OCI-LY1 (cell line): ENCODE results near the gene CYP21A2.
"Not testable (repeated sequence)": the region's sequence is repeated elsewhere in the genome, so short reads cannot be mapped to it uniquely, and the experiment has no call there.

Experiments used
- H2AFZ ChIP-seq: fragments of 200-600 bp; sonication (generic), shearing (Covaris generic); 2 replicates; pipeline ENCODE4 v1.6.0; 2014; ENCODE audit warnings: antibody characterized with exemption, mild to moderate bottlenecking, low read length
- H3F3A ChIP-seq: fragments of 200-600 bp; sonication (generic), shearing (Covaris generic); 2 replicates; pipeline ENCODE4 v1.6.0; 2014; ENCODE audit warnings: mild to moderate bottlenecking, antibody characterized with exemption, low read length, moderate library complexity; ENCODE audit not compliant: insufficient read depth
- H3K27ac ChIP-seq: fragments of 200-600 bp; sonication (generic); 2 replicates; pipeline ENCODE4 v1.5.1; 2014; ENCODE audit warnings: low read length, mixed run types, mild to moderate bottlenecking, low read depth; ENCODE audit not compliant: poor library complexity, severe bottlenecking
- H3K27me3 ChIP-seq: fragments of 200-600 bp; sonication (generic); 2 replicates; pipeline ENCODE4 v1.6.0; 2014; ENCODE audit warnings: antibody characterized with exemption, mild to moderate bottlenecking, low read length, moderate library complexity; ENCODE audit not compliant: insufficient read depth
- H3K36me3 ChIP-seq: fragments of 200-600 bp; sonication (generic); 2 replicates; pipeline ENCODE4 v1.6.1; 2014; ENCODE audit warnings: mild to moderate bottlenecking, antibody characterized with exemption, low read length, moderate library complexity, mixed read lengths; ENCODE audit not compliant: insufficient read depth
- H3K4me1 ChIP-seq: fragments of 200-600 bp; sonication (generic); 2 replicates; pipeline ENCODE4 v1.5.1; 2014; ENCODE audit warnings: mild to moderate bottlenecking, low read length, moderate library complexity; ENCODE audit not compliant: insufficient read depth, severe bottlenecking
- H3K4me2 ChIP-seq: fragments of 200-600 bp; sonication (generic), shearing (Covaris generic); 2 replicates; pipeline ENCODE4 v1.6.1; 2014; ENCODE audit warnings: low read length
- H3K4me3 ChIP-seq: fragments of 200-600 bp; sonication (generic); 2 replicates; pipeline ENCODE4 v1.5.1; 2014; ENCODE audit warnings: low read length, low read depth, mild to moderate bottlenecking, mixed read lengths; ENCODE audit not compliant: poor library complexity, severe bottlenecking
- H3K79me2 ChIP-seq: fragments of 200-600 bp; shearing (Covaris generic); 2 replicates; pipeline ENCODE4 v1.6.1; 2016; ENCODE audit warnings: mixed run types, low read length, mixed read lengths; ENCODE audit not compliant: insufficient read depth
- H3K9ac ChIP-seq: fragments of 200-600 bp; sonication (generic), shearing (Covaris generic); 2 replicates; pipeline ENCODE4 v1.6.1; 2014; ENCODE audit warnings: mild to moderate bottlenecking, low read length, mixed read lengths
- H3K9me2 ChIP-seq: fragments of 200-600 bp; sonication (generic), shearing (Covaris generic); 2 replicates; pipeline ENCODE4 v1.6.1; 2014; ENCODE audit warnings: low read depth, mild to moderate bottlenecking, low read length, mixed read lengths
- H3K9me3 ChIP-seq: fragments of 200-600 bp; shearing (Covaris generic); 2 replicates; pipeline ENCODE4 v1.6.1; 2014; ENCODE audit warnings: low read length, mixed read lengths
- H4K20me1 ChIP-seq: fragments of 200-600 bp; sonication (generic), shearing (Covaris generic); 2 replicates; pipeline ENCODE4 v1.6.0; 2016; ENCODE audit warnings: mild to moderate bottlenecking, low read length; ENCODE audit not compliant: insufficient read depth

The CYP21A2 gene

DNA sequence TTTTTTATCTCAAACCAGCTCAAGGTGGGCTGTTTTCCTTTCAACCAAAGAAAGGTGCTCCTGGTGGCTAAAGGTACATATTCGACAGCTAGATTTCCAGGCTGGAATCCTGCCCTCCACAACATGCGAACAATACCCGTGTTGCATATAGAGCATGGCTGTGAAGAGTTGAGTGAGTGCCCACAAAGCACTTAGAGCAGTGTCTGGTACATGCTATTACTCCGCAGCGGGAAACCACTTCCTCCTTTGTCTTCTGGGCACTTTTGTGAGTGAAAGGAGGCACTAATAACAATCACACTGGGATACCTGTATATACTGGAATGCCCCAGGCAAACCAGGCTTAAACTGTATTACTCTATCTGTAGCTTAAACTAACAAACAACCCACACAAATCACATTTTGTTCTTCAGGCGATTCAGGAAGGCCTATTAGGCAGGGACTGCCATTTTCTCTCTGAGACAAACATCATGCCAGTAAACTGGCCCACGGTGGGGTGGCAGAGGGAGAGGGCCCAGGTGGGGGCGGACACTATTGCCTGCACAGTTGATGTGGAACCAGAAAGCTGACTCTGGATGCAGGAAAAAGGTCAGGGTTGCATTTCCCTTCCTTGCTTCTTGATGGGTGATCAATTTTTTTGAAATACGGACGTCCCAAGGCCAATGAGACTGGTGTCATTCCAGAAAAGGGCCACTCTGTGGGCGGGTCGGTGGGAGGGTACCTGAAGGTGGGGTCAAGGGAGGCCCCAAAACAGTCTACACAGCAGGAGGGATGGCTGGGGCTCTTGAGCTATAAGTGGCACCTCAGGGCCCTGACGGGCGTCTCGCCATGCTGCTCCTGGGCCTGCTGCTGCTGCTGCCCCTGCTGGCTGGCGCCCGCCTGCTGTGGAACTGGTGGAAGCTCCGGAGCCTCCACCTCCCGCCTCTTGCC is at the start of gene CYP21A2:
TSS of gene CYP21A2 (plus strand) at position 818 of the 927 bp plus-strand sequence. CDS start at position 826, 8 bp downstream.
- not testable (repeated sequence) for H3K27ac ChIP-seq, H3K4me3 ChIP-seq, H3K4me1 ChIP-seq, H4K20me1 ChIP-seq, H3K27me3 ChIP-seq, H2AFZ ChIP-seq, H3K9ac ChIP-seq, H3K79me2 ChIP-seq, H3F3A ChIP-seq, H3K9me2 ChIP-seq, H3K4me2 ChIP-seq, H3K36me3 ChIP-seq, H3K9me3 ChIP-seq

DNA sequence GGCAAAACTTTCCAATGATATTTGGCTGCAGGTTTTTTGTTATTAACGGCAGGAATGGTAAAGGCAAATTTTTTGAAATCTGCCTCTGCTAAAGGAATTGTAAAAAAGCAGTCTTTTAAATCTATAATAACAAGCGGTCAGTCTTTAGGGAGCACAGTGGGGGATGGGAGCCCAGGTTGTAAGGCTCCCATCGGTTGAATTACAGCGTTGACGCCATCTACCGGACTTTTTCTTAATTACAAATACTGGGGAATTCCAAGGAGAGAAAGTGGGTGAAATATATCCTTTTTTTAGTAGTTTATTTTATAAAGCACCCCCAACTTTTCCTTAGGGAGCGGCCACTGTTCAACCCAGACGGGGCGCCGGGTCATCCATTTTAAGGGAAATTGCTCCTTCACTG is 48.9 kb upstream of the CYP21A2 start:
- not testable (repeated sequence) for H3K4me2 ChIP-seq, H2AFZ ChIP-seq, H3K79me2 ChIP-seq, H3K9me3 ChIP-seq, H3K4me3 ChIP-seq, H3K4me1 ChIP-seq, H3K36me3 ChIP-seq, H3F3A ChIP-seq, H4K20me1 ChIP-seq, H3K27me3 ChIP-seq, H3K9ac ChIP-seq, H3K27ac ChIP-seq, H3K9me2 ChIP-seq

DNA sequence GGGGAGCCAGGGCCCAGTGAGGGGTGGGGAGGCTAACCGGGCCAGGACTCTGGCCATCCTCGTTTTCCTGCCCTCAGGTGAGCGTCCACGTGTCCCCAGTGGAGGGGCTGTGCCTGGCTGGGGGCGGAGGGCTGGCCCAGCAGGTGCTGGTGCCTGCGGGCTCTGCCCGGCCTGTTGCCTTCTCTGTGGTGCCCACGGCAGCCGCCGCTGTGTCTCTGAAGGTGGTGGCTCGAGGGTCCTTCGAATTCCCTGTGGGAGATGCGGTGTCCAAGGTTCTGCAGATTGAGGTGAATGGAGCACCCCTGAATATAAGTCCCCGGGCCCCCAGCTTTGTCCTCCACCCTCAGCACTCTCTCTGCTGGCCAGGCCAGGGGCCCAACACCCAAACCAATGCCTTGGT is 43.8 kb upstream of the CYP21A2 start:
- not testable (repeated sequence) for H3K27me3 ChIP-seq, H2AFZ ChIP-seq, H3K9ac ChIP-seq, H3F3A ChIP-seq, H3K4me1 ChIP-seq, H3K79me2 ChIP-seq, H3K36me3 ChIP-seq, H3K27ac ChIP-seq, H3K9me3 ChIP-seq, H4K20me1 ChIP-seq, H3K4me2 ChIP-seq, H3K4me3 ChIP-seq, H3K9me2 ChIP-seq

DNA sequence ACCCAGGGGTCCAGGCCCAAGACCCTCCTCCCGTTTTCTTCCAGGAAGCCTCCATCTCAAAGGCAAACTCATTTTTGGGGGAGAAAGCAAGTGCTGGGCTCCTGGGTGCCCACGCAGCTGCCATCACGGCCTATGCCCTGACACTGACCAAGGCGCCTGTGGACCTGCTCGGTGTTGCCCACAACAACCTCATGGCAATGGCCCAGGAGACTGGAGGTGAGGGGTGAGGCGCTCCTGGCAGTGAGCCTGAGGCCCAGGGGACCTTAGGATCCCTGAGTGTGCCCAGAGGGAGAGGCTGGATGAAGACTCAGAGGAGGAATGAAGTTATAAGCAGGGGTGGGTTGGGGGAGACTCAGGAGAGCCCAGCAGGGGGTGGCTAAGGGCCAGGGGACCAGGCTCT is 41.8 kb upstream of the CYP21A2 start:
- not testable (repeated sequence) for H3K36me3 ChIP-seq, H4K20me1 ChIP-seq, H3K9me2 ChIP-seq, H3K4me2 ChIP-seq, H3K9me3 ChIP-seq, H3F3A ChIP-seq, H3K27me3 ChIP-seq, H3K79me2 ChIP-seq, H3K4me3 ChIP-seq, H3K27ac ChIP-seq, H2AFZ ChIP-seq, H3K9ac ChIP-seq, H3K4me1 ChIP-seq

DNA sequence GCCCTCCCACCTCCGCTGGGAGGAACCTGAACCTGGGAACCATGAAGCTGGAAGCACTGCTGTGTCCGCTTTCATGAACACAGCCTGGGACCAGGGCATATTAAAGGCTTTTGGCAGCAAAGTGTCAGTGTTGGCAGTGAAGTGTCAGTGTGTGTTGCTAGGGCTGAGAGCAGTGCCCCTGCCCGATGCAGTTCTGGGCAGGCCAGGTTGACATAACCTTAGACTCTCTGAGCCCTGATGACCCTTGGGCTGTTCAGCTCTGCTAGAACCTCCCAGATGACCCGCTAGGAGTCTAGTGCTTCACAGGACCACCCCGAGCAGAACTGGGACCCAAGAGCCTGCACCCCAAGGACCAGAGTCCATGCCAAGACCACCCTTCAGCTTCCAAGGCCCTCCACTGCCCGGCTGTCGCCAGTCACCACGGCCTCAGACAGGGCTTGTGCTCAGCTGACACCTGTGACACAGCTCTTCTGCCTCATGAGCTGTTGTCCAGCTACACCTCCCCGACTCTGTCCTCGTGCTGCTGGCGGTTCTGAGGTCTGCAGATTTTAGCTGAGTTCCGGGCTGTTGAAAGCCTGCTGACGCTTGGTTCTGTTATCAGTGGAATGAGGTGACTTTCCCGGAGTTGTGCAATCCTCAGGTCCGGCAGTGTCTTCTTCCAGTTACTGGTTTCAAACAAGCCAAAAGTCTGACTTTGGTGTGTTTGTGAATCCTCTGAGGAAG is 35.5 kb upstream of the CYP21A2 start:
- not testable (repeated sequence) for H3K9me2 ChIP-seq, H3F3A ChIP-seq, H3K27me3 ChIP-seq, H3K79me2 ChIP-seq, H3K36me3 ChIP-seq, H3K4me3 ChIP-seq, H3K4me2 ChIP-seq, H3K9ac ChIP-seq, H4K20me1 ChIP-seq, H3K4me1 ChIP-seq, H3K27ac ChIP-seq, H3K9me3 ChIP-seq, H2AFZ ChIP-seq

DNA sequence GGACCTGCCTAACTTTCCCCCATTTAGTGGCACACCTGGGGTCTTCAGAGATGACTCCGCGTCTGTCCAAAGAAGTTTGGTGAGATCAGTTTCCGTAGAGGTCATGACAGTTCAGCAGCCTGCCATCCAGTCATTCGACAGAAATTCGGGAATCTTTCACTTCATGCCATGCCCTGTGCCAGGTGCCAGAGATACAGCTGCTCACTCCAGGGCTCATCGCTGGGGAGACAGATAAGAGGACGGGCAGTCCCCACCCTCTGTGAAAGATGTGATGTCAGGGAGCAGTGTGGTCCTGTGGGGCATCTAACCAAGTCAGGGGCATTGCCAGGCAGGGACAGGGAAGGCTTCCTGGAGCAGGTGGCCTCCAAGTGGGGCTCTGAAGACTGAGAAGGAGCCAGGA is 34.9 kb upstream of the CYP21A2 start:
- not testable (repeated sequence) for H3K27me3 ChIP-seq, H3K4me3 ChIP-seq, H2AFZ ChIP-seq, H3K9me2 ChIP-seq, H3K9me3 ChIP-seq, H3F3A ChIP-seq, H3K9ac ChIP-seq, H4K20me1 ChIP-seq, H3K4me2 ChIP-seq, H3K79me2 ChIP-seq, H3K27ac ChIP-seq, H3K36me3 ChIP-seq, H3K4me1 ChIP-seq

DNA sequence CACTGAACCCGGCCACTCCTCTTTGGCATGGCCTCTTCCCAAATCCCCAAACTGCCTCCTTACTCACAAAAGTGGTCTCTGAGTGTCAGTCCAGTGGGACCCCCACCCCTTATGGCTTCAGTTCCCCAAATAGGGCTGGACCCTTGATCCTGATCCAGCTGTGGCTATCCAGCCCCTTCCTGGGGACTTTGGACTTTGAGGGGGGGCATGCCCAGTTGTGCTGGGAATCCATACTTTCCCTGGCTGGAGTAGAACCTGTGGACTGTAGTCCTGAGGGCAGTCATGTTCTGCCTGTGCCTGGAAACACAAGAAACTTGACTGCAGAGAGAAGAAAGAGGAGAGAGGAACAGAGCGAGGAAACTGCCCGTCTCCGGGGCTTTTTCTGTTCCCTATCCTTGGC is 33.8 kb upstream of the CYP21A2 start:
- not testable (repeated sequence) for H3K9ac ChIP-seq, H3K9me3 ChIP-seq, H3F3A ChIP-seq, H3K27me3 ChIP-seq, H2AFZ ChIP-seq, H3K27ac ChIP-seq, H3K4me1 ChIP-seq, H3K4me2 ChIP-seq, H3K36me3 ChIP-seq, H3K9me2 ChIP-seq, H4K20me1 ChIP-seq, H3K4me3 ChIP-seq, H3K79me2 ChIP-seq
